Erythroblast (primary cell): Measurements from ENCODE around the gene C19orf85.
"Not testable (repeated sequence)": the region's sequence is repeated elsewhere in the genome, so short reads cannot be mapped to it uniquely, and the experiment has no call there.

Source experiments
- DNase-seq, 2 experiments: peaks; one replicate each; lab custom pipeline; 2025; lab: John Stamatoyannopoulos, UW
- GATA1 ChIP-seq: IDR thresholded peaks from 2 replicates; pipeline ENCODE4 v1.6.1; 2011; ENCODE audit warnings: low read depth, mild to moderate bottlenecking, control low read depth, low read length, moderate library complexity
- POLR2A ChIP-seq: IDR thresholded peaks from 2 replicates; pipeline ENCODE4 v1.6.1; 2011; ENCODE audit warnings: mild to moderate bottlenecking, low read length

C19orf85 gene

DNA sequence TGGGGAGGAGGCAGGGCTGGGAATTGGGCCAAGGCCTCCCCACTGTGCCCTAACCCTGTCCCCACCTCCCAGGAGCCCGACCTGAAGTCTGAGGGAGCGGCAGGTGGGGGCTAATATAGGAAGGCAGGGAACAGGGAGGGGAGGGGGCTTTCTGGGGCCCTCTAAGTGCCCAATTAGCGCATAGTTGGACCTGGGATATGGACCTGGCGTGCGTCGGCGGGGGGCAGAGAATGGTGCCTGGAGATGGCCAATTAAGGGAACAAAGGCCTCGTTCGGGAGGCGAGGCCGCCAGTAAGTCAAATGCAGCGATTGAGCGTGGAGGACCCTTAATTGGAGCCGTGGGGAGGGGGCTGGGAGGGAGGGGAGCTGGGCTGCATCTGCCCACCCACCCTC lies at the start of gene C19orf85:
C19orf85 (minus strand) TSS at position 90 of the 393 bp plus-strand sequence. CDS start 197 bp downstream, outside the sequence.
- DNase-seq: no peak
- TF ChIP-seq POLR2A: no peak
- no peak for TF ChIP-seq GATA1

DNA sequence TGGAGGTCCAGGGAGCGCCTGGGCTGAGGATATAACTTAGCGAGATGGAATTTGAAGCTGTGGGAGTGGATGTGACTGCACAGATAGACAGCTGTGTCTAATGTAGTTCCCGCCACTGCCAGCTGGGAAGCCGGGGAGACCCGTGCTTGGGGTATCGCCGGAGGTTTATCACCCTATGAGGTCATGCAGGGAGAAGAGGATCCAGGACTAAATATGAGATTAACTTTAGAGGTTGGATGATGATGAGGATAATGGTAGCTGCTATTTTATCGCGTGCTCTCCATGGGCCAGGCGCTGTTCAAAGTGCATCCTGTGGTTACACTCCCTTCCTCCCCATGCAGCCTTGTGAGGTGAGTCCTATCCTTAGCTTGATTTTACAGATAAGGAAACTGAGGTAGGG lies 43.6 kb upstream of the C19orf85 start:
- no peak for TF ChIP-seq GATA1
- TF ChIP-seq POLR2A: no peak
- DNase-seq: no peak

DNA sequence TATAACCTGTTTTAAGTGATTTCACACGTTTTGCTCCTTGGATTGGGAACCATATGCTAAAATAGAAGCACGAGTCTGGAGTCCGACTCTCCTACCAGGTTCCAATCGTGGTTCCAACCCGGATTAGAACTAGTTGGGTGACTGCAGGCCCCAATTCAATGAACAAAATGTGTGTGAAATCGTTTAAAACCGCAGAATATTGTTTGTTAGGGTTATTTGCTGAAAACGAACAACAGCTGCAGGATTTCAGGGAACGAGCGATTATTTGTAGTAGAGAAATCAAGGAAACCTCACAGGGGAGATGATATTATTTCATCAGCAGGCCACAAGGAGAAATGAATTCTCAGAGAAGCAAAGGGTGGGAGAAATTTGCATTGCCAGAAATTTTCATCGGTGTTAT lies 40.4 kb upstream of the C19orf85 start:
- no peak for TF ChIP-seq POLR2A
- TF ChIP-seq GATA1: no peak
- no peak for DNase-seq

DNA sequence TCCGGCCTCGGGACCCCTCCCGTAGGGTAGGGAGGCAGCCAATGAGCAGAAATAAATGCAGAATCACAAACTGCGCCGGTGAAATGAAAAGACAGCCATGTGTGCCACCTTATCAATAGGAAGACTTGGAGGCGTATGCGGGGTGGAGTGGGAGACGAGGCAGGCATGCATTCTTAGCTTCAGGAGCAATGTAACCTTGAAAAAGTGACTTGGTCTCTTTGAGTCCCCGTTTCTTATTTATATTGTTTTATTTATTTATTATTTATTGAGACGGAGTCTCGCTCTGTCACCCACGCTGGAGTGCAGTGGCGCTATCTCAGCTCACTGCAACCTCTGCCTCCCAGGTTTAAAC lies 39.7 kb upstream of the C19orf85 start:
- no peak for TF ChIP-seq POLR2A
- TF ChIP-seq GATA1: no peak
- DNase-seq: no peak

DNA sequence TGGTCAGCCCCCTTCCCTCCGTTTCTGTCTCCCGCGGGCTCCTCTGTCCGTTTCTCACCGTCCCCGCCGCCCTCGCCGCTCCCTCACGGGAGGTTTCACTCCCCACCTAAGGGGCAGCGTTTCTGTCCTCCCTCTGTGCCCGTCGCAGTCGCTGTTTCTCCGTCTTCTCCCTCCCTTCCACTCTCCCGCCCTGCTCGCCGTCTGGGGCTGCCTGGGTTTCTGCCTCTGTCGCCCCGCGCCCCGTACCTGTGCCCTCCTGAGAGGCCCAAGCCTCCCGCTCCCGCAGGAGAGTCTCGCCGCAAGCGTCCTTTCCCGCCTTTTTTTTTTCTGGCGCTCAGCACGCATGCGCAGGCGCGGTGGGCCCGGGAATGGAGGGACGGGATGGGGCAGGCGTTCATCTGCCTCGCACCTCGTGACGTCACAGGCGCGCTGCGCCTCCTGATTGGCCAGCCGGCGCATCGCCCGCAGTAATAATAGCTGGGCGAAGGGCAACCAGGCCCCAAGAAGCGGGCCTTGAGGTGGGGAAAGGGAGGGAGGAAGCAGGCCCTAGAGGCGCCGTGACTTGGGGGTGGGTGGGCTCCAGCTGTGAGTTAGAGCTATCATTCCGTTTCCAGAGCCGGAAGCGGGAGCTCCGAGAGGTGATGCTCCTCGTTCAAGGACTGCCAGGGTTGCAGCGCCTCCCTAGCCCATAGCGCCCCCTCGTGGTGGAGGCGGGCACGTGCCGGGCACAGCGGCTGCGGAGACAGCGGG lies 39.1 kb upstream of the C19orf85 start:
- peak; percentile 92 to 95 for DNase-seq

DNA sequence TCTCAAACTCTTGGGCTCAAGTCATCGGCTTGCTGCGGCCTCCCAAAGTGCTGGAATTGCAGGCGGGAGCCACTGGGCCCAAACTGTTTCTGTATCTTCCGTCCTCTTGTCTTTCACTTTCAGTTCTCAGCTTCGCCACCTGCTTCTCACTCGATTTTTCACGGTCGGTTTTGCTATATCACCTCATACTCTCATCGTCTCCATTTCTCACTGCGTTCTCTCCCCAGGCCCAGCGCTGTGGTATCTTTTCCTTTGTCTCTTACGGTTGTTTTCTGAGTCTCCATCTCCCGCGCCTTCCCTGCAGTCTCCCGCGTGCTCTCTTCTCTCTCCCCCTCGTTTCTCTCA lies 38.6 kb upstream of the C19orf85 start:
- TF ChIP-seq POLR2A (no peak), GATA1 (no peak)
- DNase-seq: no peak

More for the DNA sequence above, 39.1 kb upstream of the C19orf85 start:
- TF ChIP-seq POLR2A: no peak
- no peak for TF ChIP-seq GATA1

DNA sequence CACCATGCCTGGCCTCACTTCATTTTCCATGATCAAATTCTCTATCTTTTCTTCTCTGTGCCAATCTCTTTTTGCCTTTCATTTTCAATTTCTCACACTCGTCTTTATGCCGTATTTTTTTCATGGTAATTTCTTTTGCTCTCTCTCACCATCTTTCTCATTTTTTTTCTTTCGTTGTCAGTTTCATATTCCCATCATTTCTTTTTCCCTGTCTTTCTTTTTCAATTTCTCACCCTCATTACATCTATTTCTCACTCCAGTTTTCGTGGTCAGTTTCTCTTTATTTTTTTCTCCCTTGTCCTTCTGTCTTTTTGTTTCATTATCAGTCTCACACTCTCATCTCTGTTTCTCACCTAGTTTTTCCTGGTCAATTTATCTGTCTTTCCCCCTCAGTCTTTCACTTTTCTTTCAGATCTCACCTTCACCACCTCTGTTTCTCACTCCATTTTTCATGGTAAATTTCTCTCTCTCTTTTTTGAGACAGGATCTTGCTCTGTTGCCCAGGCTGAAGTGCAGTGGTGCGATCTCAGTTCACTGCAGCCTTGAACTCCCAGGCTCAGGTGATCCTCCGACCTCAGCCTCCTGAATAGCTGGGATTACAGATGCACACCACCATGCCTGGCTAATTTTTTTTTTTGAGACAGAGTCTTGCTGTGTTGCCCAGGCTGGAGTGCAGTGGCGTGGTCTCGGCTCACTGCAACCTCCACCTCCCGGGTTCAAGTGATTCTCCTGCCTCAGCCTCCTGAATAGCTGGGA lies 37.8 kb upstream of the C19orf85 start:
- TF ChIP-seq POLR2A (no peak), GATA1 (no peak)
- no peak for DNase-seq

DNA sequence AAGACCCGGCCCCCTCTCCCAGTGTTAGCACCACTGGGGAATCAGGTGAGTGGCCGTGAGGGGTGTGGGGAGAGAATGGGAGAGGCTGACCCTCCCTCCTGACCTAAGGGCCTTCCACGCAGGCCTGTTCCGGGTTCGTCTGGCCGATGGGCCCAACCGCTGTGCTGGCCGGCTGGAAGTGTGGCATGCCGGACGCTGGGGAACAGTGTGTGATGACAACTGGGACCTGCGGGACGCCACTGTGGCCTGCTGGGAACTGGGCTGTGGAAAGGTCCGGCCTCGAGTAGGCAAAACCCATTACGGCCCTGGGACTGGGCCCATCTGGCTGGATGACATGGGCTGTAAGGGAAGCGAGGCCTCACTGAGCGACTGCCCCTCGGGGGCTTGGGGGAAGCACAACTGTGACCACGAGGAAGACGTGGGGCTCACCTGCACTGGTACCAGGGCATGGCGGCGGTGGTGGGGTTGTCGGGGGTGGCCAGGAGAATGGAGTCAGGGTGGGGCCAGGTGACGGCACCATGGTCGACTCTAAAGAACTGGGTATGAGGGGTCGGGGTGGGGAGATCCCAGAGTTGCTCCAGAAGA lies 35.9 kb upstream of the C19orf85 start:
- DNase-seq: no peak
- no peak for TF ChIP-seq POLR2A
- no peak for TF ChIP-seq GATA1

DNA sequence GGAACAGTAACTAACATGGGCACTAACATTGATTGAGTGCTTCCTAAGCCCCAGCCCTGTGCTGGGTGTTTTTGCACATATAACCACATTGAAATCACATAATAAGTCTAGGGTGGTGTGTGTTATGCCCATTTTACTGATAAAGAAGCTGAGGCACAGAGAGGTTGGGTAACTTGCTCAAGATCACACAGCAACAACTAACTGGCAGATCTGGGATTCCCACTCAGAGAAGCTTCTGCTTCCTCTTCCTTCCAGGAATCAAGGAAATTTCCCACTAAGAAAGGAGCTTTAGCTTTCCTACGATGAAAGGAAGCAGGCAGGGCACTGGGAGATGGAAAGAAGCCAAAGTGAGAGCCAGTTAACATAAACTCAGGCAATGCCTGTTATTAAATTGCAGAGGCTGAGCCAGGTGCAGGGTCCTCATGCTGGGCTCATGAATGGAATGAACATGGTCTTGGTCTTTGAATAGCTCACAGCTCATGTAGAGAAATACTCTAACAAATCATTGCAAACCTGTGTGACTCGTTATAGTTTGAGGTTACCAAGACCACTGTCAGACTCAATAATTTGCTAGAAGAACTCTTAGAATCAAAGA lies 33.8 kb upstream of the C19orf85 start:
- no peak for DNase-seq
- TF ChIP-seq POLR2A: no peak
- TF ChIP-seq GATA1: no peak

DNA sequence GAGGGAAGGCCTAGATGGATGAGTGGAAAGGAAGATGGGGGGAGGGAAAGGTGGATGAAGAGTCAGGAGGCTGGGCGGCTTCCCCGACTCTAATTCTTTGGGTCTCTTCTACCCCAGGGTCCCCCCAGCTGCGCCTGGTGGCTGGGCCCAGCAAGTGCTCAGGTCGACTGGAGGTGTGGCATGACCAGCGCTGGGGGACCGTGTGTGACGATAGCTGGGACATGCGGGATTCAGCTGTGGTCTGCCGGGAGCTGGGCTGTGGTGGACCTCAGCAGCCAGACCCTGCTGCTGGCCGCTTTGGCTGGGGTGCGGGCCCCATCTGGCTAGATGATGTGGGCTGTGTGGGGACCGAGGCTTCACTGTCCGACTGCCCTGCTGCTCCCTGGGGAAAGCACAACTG lies 33.2 kb upstream of the C19orf85 start:
- TF ChIP-seq GATA1 (no peak), POLR2A (no peak)
- DNase-seq: no peak

DNA sequence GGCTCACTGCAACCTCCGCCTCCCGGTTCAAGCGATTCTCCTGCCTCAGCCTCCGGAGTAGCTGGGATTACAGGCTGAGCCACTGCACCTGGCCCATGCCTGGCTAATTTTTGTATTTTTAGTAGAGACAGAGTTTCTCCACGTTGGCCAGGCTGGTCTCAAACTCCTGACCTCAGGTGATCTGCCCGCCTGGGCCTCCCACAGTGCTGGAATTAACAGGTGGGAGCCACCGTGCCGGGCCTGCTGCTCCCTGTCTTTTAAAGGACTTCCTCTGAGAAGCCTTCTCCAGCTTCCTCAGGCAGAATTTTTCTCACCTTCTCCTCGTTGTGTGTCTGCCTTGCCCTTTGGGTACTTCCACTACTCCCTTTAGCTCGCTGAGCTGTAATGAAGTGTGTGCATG lies 32.3 kb upstream of the C19orf85 start:
- DNase-seq: not testable (repeated sequence)

DNA sequence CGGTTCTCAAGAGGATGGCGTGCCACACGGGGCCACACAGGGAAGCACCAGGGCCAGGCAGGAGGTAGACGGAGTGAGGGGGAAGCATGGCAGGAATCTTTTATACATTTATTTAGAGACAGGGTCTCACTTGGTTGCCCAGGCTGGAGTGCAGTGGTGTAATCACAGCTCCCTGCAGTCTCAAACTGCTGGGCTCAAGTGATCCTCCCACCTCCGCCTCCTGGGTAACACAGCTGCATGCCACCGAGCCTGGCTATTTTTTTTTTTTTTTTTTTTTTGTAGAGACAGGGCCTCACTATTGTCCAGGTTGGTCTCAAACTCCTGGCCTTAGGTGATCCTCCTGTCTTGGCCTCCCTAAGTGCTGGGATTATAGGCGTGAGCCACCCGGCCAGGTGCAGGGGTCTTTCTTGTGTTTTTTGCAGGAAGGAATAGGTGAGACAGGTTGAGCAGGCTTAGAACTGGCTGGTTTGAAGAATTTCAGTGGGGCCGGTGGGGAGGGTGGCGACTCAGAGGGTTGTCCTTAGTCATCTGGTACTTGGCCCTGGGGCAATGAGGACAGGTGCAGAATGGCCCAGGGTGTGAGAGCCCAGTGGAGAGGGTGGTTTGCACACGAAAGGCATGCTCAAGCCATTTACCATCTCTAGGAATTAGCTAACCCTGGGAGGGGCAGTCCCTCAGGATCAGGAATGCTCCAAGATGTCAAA lies 31.2 kb upstream of the C19orf85 start:
- TF ChIP-seq GATA1 (no peak), POLR2A (no peak)
- no peak for DNase-seq

DNA sequence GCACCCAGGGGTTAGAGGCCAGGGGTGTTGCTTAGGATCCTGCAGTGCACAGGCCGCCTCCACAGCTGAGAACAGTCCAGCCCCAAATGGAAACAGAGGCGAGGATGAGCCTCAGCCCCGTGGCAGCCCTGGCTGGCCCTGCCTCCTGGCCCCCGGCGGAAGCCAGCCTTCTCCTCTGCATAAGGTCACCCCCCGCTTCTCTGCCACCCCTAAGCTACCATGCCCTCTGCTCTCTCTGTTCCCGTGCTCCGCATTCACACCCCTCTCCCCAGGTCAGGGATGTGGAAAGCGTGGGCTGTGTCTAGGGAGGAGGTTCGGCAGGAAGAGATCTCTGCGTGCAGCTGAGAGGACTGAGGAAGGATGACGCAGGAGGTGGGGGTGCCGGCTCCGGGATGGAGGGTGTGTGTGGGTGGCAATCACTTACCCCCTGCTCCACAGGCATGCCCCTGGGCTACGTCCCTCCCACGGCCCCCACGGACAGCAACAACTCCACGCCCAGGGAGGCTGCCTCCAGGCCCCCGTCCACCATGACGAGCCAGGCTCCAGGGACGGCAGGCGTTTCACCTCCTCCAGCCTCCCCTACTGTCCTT lies 29.7 kb upstream of the C19orf85 start:
- TF ChIP-seq POLR2A (no peak), GATA1 (no peak)
- no peak for DNase-seq

DNA sequence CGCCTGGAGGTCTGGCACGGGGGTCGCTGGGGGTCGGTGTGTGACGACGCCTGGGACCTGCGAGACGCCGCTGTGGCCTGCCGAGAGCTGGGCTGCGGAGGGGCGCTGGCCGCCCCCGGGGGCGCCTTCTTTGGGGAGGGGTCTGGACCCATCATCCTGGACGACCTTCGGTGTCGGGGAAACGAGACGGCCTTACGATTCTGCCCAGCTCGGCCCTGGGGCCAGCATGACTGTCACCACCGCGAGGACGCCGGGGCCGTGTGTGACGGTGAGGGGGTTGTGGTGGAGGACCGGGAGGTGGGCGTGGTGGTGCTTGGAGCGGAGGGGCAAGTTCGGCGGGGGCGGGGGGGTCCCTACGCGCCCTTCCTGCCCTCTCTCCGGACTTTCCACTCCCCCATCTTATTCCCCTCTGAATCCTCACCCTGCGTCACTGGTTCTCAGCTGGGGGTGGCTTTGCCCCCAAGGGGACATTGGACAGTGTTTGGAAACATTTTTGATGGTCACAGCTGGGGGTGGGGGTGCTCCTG lies 29.2 kb upstream of the C19orf85 start:
- DNase-seq: no peak
- TF ChIP-seq POLR2A (no peak), GATA1 (no peak)
